T-helper 9 cell (primary cell): Measurements from ENCODE around the gene CDK16.
"Not testable (repeated sequence)": the region's sequence is repeated elsewhere in the genome, so short reads cannot be mapped to it uniquely, and the experiment has no call there.

Experiments
- DNase-seq: peaks from one replicate; pipeline ENCODE4 v3.0.0-alpha.2; 2020

CDK16 gene

DNA sequence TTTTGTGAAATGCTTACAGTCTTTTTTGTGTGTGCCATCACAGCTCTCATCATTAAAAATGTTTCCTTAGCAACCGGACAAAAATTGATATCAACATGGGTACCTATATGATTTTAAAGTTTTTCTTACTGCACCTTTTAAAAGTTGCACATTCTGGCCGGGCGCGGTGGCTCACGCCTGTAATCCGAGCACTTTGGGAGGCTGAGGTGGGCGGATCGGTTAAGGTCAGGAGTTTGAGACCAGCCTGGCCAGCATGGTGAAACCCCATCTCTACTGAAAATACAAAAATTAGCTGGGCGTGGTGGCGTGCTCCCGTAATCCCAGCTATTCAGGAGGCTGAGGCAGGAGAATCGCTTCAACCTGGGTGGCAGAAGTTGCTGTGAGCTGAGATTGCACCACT lies 39.1 kb downstream of the CDK16 start:
- not testable (repeated sequence) for DNase-seq

DNA sequence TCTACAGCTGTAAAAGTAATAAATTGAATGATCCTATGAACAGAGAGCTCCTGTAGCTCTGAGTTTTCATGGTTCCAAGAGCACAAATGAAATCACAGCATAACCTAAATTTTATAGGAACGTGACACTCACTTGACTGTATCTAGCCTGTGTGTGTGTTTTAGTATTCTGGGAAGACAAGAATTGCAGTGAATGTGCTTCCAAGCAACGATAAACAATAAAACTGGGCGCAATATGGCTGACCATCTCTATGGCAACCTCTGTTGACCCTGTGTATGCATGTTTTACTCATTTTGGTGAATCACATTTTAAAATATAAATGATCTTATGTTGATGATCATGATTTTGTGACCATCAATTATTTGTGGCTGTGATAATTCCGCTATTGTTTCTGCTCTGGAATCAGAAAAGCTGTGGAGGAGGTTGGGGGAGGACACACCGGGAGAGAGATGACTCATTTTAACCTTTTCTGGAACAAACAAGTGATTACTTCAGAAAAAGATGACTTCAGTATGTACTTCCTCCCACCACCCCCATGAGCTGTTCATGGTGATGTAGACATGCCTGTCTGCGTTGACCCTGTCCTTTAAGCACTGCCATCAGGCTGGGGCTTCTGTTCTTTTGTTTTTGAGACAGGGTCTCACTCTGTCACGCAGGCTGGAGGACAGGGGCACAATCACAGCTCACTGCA lies 46.1 kb downstream of the CDK16 start:
- no peak for DNase-seq

- no peak for DNase-seq
These were observed 48.2 kb downstream of the CDK16 start for GRCh38 chrX:47266643-47267042.

- no peak for DNase-seq
These were observed 53.5 kb downstream of the CDK16 start for GRCh38 chrX:47272013-47272408.

GRCh38 chrX:47273011-47273730 lies 54.7 kb downstream of the CDK16 start:
- no peak for DNase-seq

- DNase-seq, result no peak
These were observed 60.2 kb downstream of the CDK16 start for GRCh38 chrX:47278691-47279090.
